Mesendoderm (in vitro differentiated cells): Measurements from ENCODE around the gene ZC3H14.

Source experiments
- DNase-seq: peaks from one replicate; pipeline ENCODE4 v3.0.0; 2013
- H2AK5ac ChIP-seq: 2 replicates; pipeline ENCODE4 v1.6.1; 2013; ENCODE audit warnings: low read length, inconsistent platforms
- H2BK120ac ChIP-seq: 2 replicates; pipeline ENCODE4 v1.6.1; 2013; ENCODE audit warnings: low read depth, mild to moderate bottlenecking, low read length, moderate library complexity, mixed read lengths
- H2BK15ac ChIP-seq: replicated peaks from 2 replicates; pipeline ENCODE4 v1.6.1; 2013; ENCODE audit warnings: low read depth, mild to moderate bottlenecking, moderate library complexity
- H2BK5ac ChIP-seq: 2 replicates; pipeline ENCODE4 v1.6.1; 2013; ENCODE audit warnings: low read length, inconsistent platforms
- H3K18ac ChIP-seq: 2 replicates; pipeline ENCODE4 v1.6.1; 2013; ENCODE audit warnings: mild to moderate bottlenecking, low read length, mixed read lengths
- H3K23ac ChIP-seq: one replicate; pipeline ENCODE4 v1.6.1; 2013; ENCODE audit warnings: low read length
- H3K27ac ChIP-seq: 2 replicates; pipeline ENCODE4 v1.5.1; 2013; ENCODE audit warnings: low read depth, mild to moderate bottlenecking, inconsistent platforms, low read length, moderate library complexity
- H3K27me3 ChIP-seq: 2 replicates; pipeline ENCODE4 v1.6.1; 2013; ENCODE audit warnings: low read length, control low read depth, mild to moderate bottlenecking, inconsistent platforms; ENCODE audit not compliant: insufficient read depth, poor library complexity
- H3K36me3 ChIP-seq: 2 replicates; pipeline ENCODE4 v1.6.1; 2013; ENCODE audit warnings: low read length, inconsistent platforms; ENCODE audit not compliant: control insufficient read depth, insufficient read depth
- H3K4ac ChIP-seq: one replicate; pipeline ENCODE4 v1.6.1; 2013; ENCODE audit warnings: low read depth, mild to moderate bottlenecking, low read length, moderate library complexity
- H3K4me1 ChIP-seq: 2 replicates; pipeline ENCODE4 v1.6.1; 2013; ENCODE audit warnings: low read depth, low read length, inconsistent platforms; ENCODE audit not compliant: control insufficient read depth
- H3K4me2 ChIP-seq: 2 replicates; pipeline ENCODE4 v1.6.1; 2013; ENCODE audit warnings: low read length
- H3K4me3 ChIP-seq: 2 replicates; pipeline ENCODE4 v1.5.1; 2013; ENCODE audit warnings: mild to moderate bottlenecking, low read length
- H3K56ac ChIP-seq: one replicate; pipeline ENCODE4 v1.6.1; 2013; ENCODE audit warnings: low read length
- H3K79me1 ChIP-seq: 2 replicates; pipeline ENCODE4 v1.6.1; 2013; ENCODE audit warnings: low read length, inconsistent platforms
- H3K79me2 ChIP-seq: 2 replicates; pipeline ENCODE4 v1.6.1; 2013; ENCODE audit warnings: mild to moderate bottlenecking, low read length; ENCODE audit not compliant: control insufficient read depth, insufficient read depth
- H3K9ac ChIP-seq: 2 replicates; pipeline ENCODE4 v1.6.1; 2013; ENCODE audit warnings: low read length, inconsistent platforms
- H4K5ac ChIP-seq: one replicate; pipeline ENCODE4 v1.6.1; 2013; ENCODE audit warnings: low read length
- H4K8ac ChIP-seq: one replicate; pipeline ENCODE4 v1.6.1; 2013; ENCODE audit warnings: low read depth, mild to moderate bottlenecking, control low read depth, low read length, moderate library complexity
- WGBS: extraction: QIAGEN DNeasy Blood & Tissue Kit; methylation state at CpG from one replicate; pipeline ENCODE4 v1.1.7; 2013; ENCODE audit warnings: low lambda C conversion rate, missing lambda C conversion rate; ENCODE audit not compliant: insufficient coverage; ENCODE audit errors: extremely low coverage; 5-methylcytosine and 5-hydroxymethylcytosine counted together

Gene ZC3H14

DNA sequence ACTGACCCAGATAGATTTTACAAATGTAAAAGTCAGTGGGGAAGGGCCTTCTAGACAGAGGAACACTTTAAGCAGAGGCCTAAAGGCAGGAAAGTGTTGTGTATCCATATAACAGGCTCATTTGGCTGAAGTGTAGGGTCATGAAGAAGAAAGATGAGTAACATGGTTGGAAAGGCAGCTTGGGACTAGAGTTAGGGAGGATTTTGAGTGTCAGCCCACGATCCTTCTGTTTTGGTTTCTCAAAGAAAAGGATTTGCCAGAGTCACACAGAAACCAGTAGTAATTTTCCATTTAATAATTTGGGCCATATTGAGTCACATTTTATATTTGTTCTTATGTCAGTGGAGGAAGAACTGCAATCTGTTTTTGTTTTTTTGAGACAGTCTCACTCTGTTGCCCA lies 76.4 kb downstream of the ZC3H14 start:
- no peak overlapping the region for H4K5ac ChIP-seq
- H3K18ac ChIP-seq = no peak overlapping the region
- no peak overlapping the region for H3K4ac ChIP-seq
- H3K23ac ChIP-seq = no peak overlapping the region
- no peak for DNase-seq
- no peak overlapping the region for H3K4me2 ChIP-seq
- no peak overlapping the region for H2BK120ac ChIP-seq
- no peak overlapping the region for H3K4me3 ChIP-seq
- no peak overlapping the region for H2BK5ac ChIP-seq
- no peak overlapping the region for H3K9ac ChIP-seq
- H4K8ac ChIP-seq = no peak overlapping the region
- H3K4me1 ChIP-seq = no peaks in the 10 kb centered on the region
- no CpG with 5 or more reads among the region's 1 CpG for WGBS
- H3K79me2 ChIP-seq = no peaks in the 10 kb centered on the region
- no peak overlapping the region for H2AK5ac ChIP-seq
- no peak overlapping the region for H3K56ac ChIP-seq
- H3K36me3 ChIP-seq = no peaks in the 10 kb centered on the region
- H2BK15ac ChIP-seq = no peak overlapping the region
- H3K79me1 ChIP-seq = no peaks in the 10 kb centered on the region
- no peaks in the 10 kb centered on the region for H3K27me3 ChIP-seq
- no peak overlapping the region for H3K27ac ChIP-seq

DNA sequence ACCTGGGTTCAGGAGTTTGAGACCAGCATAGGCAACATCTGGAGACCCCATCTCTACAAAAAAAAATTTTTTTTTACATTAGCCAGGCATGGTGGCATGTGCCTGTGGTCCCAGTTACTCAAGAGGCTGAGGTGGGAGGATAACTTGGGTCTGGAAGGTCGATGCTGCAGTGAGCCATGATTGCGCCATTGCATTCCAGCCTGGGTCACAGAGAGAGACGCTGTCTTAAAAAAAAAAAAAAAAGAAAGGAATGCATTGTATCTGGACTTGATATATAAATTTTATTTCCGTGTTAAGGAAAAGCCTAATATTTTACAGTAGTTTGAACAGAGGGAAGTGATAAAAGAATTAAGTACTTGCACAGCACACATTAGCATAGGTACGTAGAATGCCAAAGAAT lies 97.2 kb downstream of the ZC3H14 start:
- no peak overlapping the region for H3K18ac ChIP-seq
- no peaks in the 10 kb centered on the region for H3K36me3 ChIP-seq
- H3K79me1 ChIP-seq = no peaks in the 10 kb centered on the region
- no peak overlapping the region for H2BK120ac ChIP-seq
- no peak overlapping the region for H3K56ac ChIP-seq
- H2BK5ac ChIP-seq = no peak overlapping the region
- no peak overlapping the region for H4K8ac ChIP-seq
- H3K4me3 ChIP-seq = no peak overlapping the region
- H3K23ac ChIP-seq = no peak overlapping the region
- H3K9ac ChIP-seq = no peak overlapping the region
- H3K79me2 ChIP-seq = no peaks in the 10 kb centered on the region
- H3K27ac ChIP-seq = no peak overlapping the region
- H4K5ac ChIP-seq = no peak overlapping the region
- no peaks in the 10 kb centered on the region for H3K4me1 ChIP-seq
- DNase-seq = no peak
- H2BK15ac ChIP-seq = no peak overlapping the region
- no peaks in the 10 kb centered on the region for H3K27me3 ChIP-seq
- no peak overlapping the region for H3K4me2 ChIP-seq
- WGBS = no CpG with 5 or more reads among the region's 5 CpGs
- no peak overlapping the region for H2AK5ac ChIP-seq
- H3K4ac ChIP-seq = no peak overlapping the region

DNA sequence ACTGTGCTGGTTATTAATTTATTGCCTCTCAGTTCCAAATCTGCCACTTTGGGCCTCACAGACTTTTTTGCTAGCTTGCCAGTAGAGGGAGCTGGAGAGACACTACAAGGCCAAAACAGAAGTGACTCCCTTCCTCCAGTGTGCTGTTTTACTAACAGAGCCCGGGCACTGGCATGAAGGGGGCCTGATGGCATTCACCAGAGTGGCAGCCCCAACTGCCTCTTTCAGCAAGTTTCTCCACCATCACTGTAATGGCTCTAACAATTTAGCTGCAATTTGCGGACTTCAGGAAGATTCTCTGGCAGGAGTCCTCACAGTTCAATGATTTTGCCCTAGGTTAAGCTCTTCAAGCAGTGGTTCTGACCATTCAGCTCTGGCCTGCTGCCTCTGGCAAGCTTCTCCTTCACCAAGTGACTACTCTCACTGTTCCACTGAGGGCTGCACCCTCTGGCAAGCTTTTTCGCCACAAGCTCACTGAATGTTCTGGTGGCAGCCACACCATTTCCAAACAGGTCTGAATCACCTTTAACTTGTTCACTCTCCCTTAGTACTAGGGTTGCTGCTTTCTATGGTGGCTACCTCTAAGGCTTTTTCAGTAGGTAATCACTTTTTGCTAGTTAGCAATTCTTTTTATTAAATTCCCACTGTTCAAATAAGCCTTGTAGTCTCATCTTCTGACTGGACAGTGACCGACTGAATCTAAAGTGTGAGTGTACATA lies 104.9 kb downstream of the ZC3H14 start:
- no peak overlapping the region for H3K4ac ChIP-seq
- no peaks in the 10 kb centered on the region for H3K27me3 ChIP-seq
- H2BK5ac ChIP-seq = no peak overlapping the region
- H2AK5ac ChIP-seq = no peak overlapping the region
- H3K4me1 ChIP-seq = no peaks in the 10 kb centered on the region
- peak; percentile 82 for DNase-seq
- no peak overlapping the region for H3K4me2 ChIP-seq
- no peak overlapping the region for H3K4me3 ChIP-seq
- H4K8ac ChIP-seq = no peak overlapping the region
- H3K23ac ChIP-seq = no peak overlapping the region
- no CpG with 5 or more reads among the region's 4 CpGs for WGBS
- H2BK120ac ChIP-seq = no peak overlapping the region
- no peak overlapping the region for H4K5ac ChIP-seq
- no peak overlapping the region for H3K18ac ChIP-seq
- H3K79me1 ChIP-seq = no peaks in the 10 kb centered on the region
- H3K36me3 ChIP-seq = no peaks in the 10 kb centered on the region
- no peak overlapping the region for H3K27ac ChIP-seq
- H3K79me2 ChIP-seq = no peaks in the 10 kb centered on the region
- no peak overlapping the region for H3K56ac ChIP-seq
- H2BK15ac ChIP-seq = no peak overlapping the region
- no peak overlapping the region for H3K9ac ChIP-seq

DNA sequence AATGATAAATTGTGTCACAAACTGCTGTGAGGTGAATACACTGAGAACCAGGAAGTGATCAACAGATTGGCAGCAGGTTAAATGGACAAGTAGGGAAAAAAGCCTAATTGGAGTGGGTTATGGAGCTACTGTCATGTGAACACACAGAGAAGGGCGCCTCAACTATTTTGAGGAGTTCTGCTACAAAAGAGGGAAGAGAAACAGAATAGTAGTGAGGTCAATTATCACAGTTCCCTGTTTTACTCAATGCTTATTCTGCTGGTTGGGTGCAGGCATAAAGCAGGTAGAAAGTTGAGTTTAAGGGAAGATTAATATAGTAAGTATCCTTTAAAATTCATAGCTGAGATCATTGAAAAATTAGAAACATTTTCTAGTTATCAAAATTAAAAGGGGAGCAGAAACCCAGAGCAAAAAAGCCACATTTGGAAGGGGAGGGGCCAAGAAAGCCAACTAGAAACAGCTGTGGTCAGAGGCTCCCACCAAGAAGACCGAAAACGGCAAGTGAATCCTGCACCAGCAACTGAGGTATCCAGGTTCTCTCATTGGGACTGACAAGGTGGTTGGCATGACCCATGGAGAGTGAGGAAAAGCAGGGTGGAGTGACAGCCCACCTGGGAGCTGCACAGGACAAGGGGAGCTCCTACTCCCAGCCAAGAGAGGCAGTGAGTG lies 105.7 kb downstream of the ZC3H14 start:
- H3K27ac ChIP-seq = no peak overlapping the region
- H3K36me3 ChIP-seq = no peaks in the 10 kb centered on the region
- no peak overlapping the region for H3K4ac ChIP-seq
- H4K8ac ChIP-seq = no peak overlapping the region
- no peak for DNase-seq
- H3K79me1 ChIP-seq = no peaks in the 10 kb centered on the region
- H3K4me1 ChIP-seq = no peaks in the 10 kb centered on the region
- no peaks in the 10 kb centered on the region for H3K27me3 ChIP-seq
- no CpG with 5 or more reads among the region's 3 CpGs for WGBS
- no peak overlapping the region for H3K4me3 ChIP-seq
- no peak overlapping the region for H3K9ac ChIP-seq
- H3K79me2 ChIP-seq = no peaks in the 10 kb centered on the region
- no peak overlapping the region for H2BK120ac ChIP-seq
- H3K18ac ChIP-seq = no peak overlapping the region
- no peak overlapping the region for H3K23ac ChIP-seq
- H2BK5ac ChIP-seq = no peak overlapping the region
- H3K56ac ChIP-seq = no peak overlapping the region
- H3K4me2 ChIP-seq = no peak overlapping the region
- H4K5ac ChIP-seq = no peak overlapping the region
- no peak overlapping the region for H2AK5ac ChIP-seq
- no peak overlapping the region for H2BK15ac ChIP-seq

DNA sequence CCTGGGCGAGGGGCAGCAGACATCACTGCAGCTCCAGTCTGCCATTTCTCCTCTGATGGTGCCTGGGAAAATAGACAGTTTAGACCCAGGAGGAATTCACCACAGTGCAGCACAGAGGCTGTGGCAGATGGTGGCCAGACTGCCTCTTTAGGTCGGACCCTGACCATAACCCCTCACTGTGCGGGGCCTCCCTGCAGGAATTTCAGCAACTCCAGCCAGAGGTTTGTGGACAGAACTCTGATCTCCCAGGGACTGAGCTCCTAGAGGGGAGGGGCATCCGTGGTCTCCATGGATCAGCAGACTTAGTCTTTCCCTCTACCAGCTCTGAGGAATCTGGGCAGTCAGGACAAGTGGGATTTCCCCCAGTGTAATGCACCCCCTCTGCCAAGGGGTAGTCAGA lies 106.5 kb downstream of the ZC3H14 start:
- no peaks in the 10 kb centered on the region for H3K79me2 ChIP-seq
- no peak overlapping the region for H3K4me3 ChIP-seq
- H3K23ac ChIP-seq = no peak overlapping the region
- H4K5ac ChIP-seq = no peak overlapping the region
- no CpG with 5 or more reads among the region's 4 CpGs for WGBS
- H3K18ac ChIP-seq = no peak overlapping the region
- no peak overlapping the region for H2BK15ac ChIP-seq
- no peak overlapping the region for H2BK120ac ChIP-seq
- H3K9ac ChIP-seq = no peak overlapping the region
- no peak overlapping the region for H2BK5ac ChIP-seq
- no peaks in the 10 kb centered on the region for H3K4me1 ChIP-seq
- H3K27ac ChIP-seq = no peak overlapping the region
- DNase-seq = no peak
- H3K36me3 ChIP-seq = no peaks in the 10 kb centered on the region
- H3K56ac ChIP-seq = no peak overlapping the region
- no peaks in the 10 kb centered on the region for H3K79me1 ChIP-seq
- no peaks in the 10 kb centered on the region for H3K27me3 ChIP-seq
- H2AK5ac ChIP-seq = no peak overlapping the region
- no peak overlapping the region for H3K4ac ChIP-seq
- no peak overlapping the region for H4K8ac ChIP-seq
- H3K4me2 ChIP-seq = no peak overlapping the region
